ENCODE data around the gene CCDC71. TPM values are rescaled to one million over a fixed set of nuclear protein-coding genes. Genes with fewer than 3 reads are reported as not detected.

CCDC71 gene
- total and polyA plus RNA-seq, 9 of the 15 experiments (the other 6 are each of a cell fraction or from before 2014, with no cell fraction given): 0.13 to 19.3 (median 14.3) TPM

DNA sequence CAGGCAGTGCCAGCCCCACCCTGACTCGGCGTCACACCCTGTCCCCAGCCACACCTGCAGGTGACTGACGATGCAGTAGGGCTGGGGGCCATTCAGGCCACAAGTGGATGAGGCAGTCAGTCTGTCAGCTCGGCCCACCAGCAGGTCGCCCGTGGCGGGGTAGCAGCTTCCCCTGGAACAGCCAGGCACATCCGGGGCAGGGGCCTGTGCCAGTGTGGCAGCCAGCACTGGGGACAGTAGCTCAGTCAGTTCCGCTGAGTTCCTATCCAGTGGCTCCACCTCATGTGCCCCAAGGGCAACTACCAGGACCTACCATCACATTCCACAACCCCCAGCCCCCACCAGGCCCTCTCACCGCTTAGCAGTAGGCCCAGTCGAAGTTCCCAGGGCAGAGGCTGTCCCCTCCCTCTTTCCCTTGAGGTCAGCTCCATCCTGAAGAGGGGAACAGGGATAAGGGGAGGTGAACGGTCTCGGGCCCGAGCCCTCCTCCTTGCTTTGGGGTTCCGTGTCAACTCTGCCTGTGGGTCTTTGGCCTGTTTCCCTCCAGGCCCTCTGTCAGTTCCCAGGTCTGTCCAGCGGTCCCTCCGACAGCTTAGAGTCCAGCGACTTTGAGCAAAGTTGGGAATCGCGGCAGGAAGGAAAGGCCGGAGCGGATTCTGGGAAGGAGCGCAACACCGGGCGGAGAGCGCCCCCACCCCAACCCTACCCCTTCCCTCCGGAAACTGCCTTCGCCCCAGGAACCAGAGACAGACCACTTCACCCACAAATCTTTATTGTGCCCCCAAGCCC, 33.5 kb downstream of the CCDC71 start, which contains the start of gene LAMB2 (continued):
- no peak for TF ChIP-seq HMG20A (CRISPR knock-in tag; conservative IDR thresholded peaks at IDR 0.05)
- TF ChIP-seq KLF13 (tag; IDR thresholded peaks at IDR 0.05; ENCODE audit: borderline replicate concordance, low read depth): no peak
- TF ChIP-seq FOXA1 (IDR thresholded peaks at IDR 0.05; ENCODE audit: borderline replicate concordance): no peak
- TF ChIP-seq FOXP1 (CRISPR knock-in tag; IDR thresholded peaks at IDR 0.05): 0 out of 2 replicates have a peak, but pooled peaks have one; percentile 23
- TF ChIP-seq ARID3A (IDR thresholded peaks at IDR 0.05; ENCODE audit: borderline replicate concordance, low read depth, low read length): no peak
- TF ChIP-seq CBX2 (IDR thresholded peaks at IDR 0.05; ENCODE audit: insufficient read depth, low read length, poor library complexity, severe bottlenecking): no peak
- no peak for TF ChIP-seq MYC (IDR thresholded peaks at IDR 0.05; ENCODE audit: low read depth, low read length)
- no peak for TF ChIP-seq MYC (CRISPR knock-in tag; IDR thresholded peaks at IDR 0.05; ENCODE audit: borderline replicate concordance, low read depth)
- TF ChIP-seq U2AF2 (optimal IDR thresholded peaks at IDR 0.05; ENCODE audit: low read depth, low read length): no peak
- TF ChIP-seq GATAD2A (IDR thresholded peaks at IDR 0.05): 0 out of 2 replicates have a peak, but pooled peaks have one; percentile 41
- peak; percentile 11; the same call in 1 of the 2 replicates for TF ChIP-seq CXXC5 (CRISPR knock-in tag; IDR thresholded peaks at IDR 0.05)
- no peak for TF ChIP-seq ETV6 (IDR thresholded peaks at IDR 0.05; ENCODE audit: borderline replicate concordance in 1 of 2, low read depth in 2 of 2, low read length in 1 of 2)
- no peak for TF ChIP-seq ETV6 (CRISPR knock-in tag; IDR thresholded peaks at IDR 0.05; ENCODE audit: borderline replicate concordance)
- no peak for TF ChIP-seq CBFA2T2 (conservative IDR thresholded peaks at IDR 0.05)
- TF ChIP-seq STAG1 (CRISPR knock-in tag; IDR thresholded peaks at IDR 0.05; ENCODE audit: borderline replicate concordance): no peak
- no peak for TF ChIP-seq TAF7 (tag; IDR thresholded peaks at IDR 0.05)
